ENCODE data around the gene DDX23.
A peak's percentile ranks its signal among the peaks of the same experiment; 100 is the strongest.

DDX23 gene

GRCh38 chr12:48824905-48825304 is 27.1 kb downstream of the DDX23 start:
- FAIRE-seq (no peak), DNase-seq (ENCODE audit: low spot score) (no peak)

GRCh38 chr12:48824112-48824511 is 27.9 kb downstream of the DDX23 start:
- no peak for DNase-seq (ENCODE audit: low spot score)
- peak; percentile 62 for FAIRE-seq

- no peak for FAIRE-seq
These were observed 28.7 kb downstream of the DDX23 start for GRCh38 chr12:48823281-48823680.

GRCh38 chr12:48822711-48823110 is 29.3 kb downstream of the DDX23 start:
- no peak for FAIRE-seq
- DNase-seq (ENCODE audit: low spot score), result no peak

More at GRCh38 chr12:48823281-48823680, 28.7 kb downstream of the DDX23 start:
- DNase-seq (ENCODE audit: low spot score), result no peak

GRCh38 chr12:48822139-48822538 is 29.8 kb downstream of the DDX23 start:
- FAIRE-seq, result no peak
- DNase-seq (ENCODE audit: low spot score), result no peak

GRCh38 chr12:48819986-48820725 is 31.8 kb downstream of the DDX23 start:
- FAIRE-seq, result no peak
- DNase-seq (ENCODE audit: low spot score), result no peak

- no peak for FAIRE-seq
- DNase-seq (ENCODE audit: low spot score), result no peak
These were observed 33.0 kb downstream of the DDX23 start for GRCh38 chr12:48818831-48819590.

- FAIRE-seq (peak; percentile 61), DNase-seq (ENCODE audit: low spot score) (peak; percentile 83)
These were observed 33.8 kb downstream of the DDX23 start, which contains the start of gene CACNB3 for GRCh38 chr12:48817873-48818830. CACNB3 (plus strand) TSS chr12:48818496; CDS start chr12:48818930, 434 bp downstream.

GRCh38 chr12:48816143-48816854 is 35.7 kb downstream of the DDX23 start:
- no peak for FAIRE-seq
- no peak for DNase-seq (ENCODE audit: low spot score)

- DNase-seq (ENCODE audit: low spot score) (peak; percentile 87), FAIRE-seq (peak; percentile 84)
These were observed 36.5 kb downstream of the DDX23 start for GRCh38 chr12:48815126-48816110.

GRCh38 chr12:48814262-48815125 is 37.5 kb downstream of the DDX23 start:
- FAIRE-seq, result peak; percentile 77
- DNase-seq (ENCODE audit: low spot score), result peak; percentile 93

- FAIRE-seq, result no peak
- DNase-seq (ENCODE audit: low spot score), result no peak
These were observed 38.3 kb downstream of the DDX23 start for GRCh38 chr12:48813465-48814261.

GRCh38 chr12:48812389-48812788 is 39.6 kb downstream of the DDX23 start:
- no peak for FAIRE-seq
- DNase-seq (ENCODE audit: low spot score), result no peak

- DNase-seq (ENCODE audit: low spot score) (no peak), FAIRE-seq (no peak)
These were observed 40.4 kb downstream of the DDX23 start for GRCh38 chr12:48811437-48812090.

GRCh38 chr12:48810903-48811431 is 41.0 kb downstream of the DDX23 start:
- FAIRE-seq, result no peak
- no peak for DNase-seq (ENCODE audit: low spot score)

- no peak for DNase-seq (ENCODE audit: low spot score)
- FAIRE-seq, result no peak
These were observed 44.0 kb downstream of the DDX23 start for GRCh38 chr12:48807981-48808380.

GRCh38 chr12:48803675-48804074 is 48.3 kb downstream of the DDX23 start:
- no peak for DNase-seq (ENCODE audit: low spot score)
- no peak for FAIRE-seq
